HEK293 (cell line): ENCODE data around the gene SBK1.

ENCODE experiments used
- CTCF ChIA-PET: fragments of 350-600 bp; formaldehyde crosslinking; extraction: SDS; loops from one replicate; lab custom pipeline; 2021; ENCODE audit warnings: antibody characterized with exemption; lab: Yijun Ruan, JAX
- POLR2A ChIA-PET: fragments of 300-600 bp; formaldehyde crosslinking; extraction: SDS; loops from one replicate; lab custom pipeline; 2020; ENCODE audit warnings: antibody characterized with exemption, inconsistent platforms; lab: Yijun Ruan, JAX
- H3K27ac ChIP-seq: fragments of 200-500 bp; sonication (Bioruptor generic); 2 replicates; pipeline ENCODE4 v1.5.1; 2014; ENCODE audit warnings: low read depth, low read length, control low read depth, inconsistent platforms; ENCODE audit errors: extremely low read depth
- H3K36me3 ChIP-seq, 2 experiments: fragments of 200-500 bp in 1 of 2; sonication (Bioruptor generic) in 1 of 2; 1 replicate in 1 of 2; 2 replicates in 1 of 2; pipeline ENCODE4 v1.5.1; 2014 to 2017; ENCODE audit warnings: inconsistent platforms in 2 of 2, low read length in 2 of 2; ENCODE audit not compliant: control insufficient read depth in 2 of 2, insufficient read depth in 1 of 2
- H3K4me1 ChIP-seq: fragments of 200-500 bp; sonication (Bioruptor generic); 2 replicates; pipeline ENCODE4 v1.5.1; 2014; ENCODE audit warnings: mild to moderate bottlenecking, low read length, inconsistent platforms; ENCODE audit not compliant: control insufficient read depth, insufficient read depth
- H3K4me3 ChIP-seq: 2 replicates; pipeline ENCODE4 v1.5.1; 2011; ENCODE audit warnings: low read depth, mild to moderate bottlenecking, control low read depth, low read length, moderate library complexity
- H3K9me3 ChIP-seq: fragments of 200-500 bp; sonication (Bioruptor generic); 2 replicates; pipeline ENCODE4 v1.5.1; 2014; ENCODE audit warnings: low read depth, low read length, inconsistent platforms; ENCODE audit not compliant: control insufficient read depth, insufficient read depth
- CTCF ChIP-seq: fragments of 450-650 bp; formaldehyde crosslinking; IDR thresholded peaks from 2 replicates; pipeline ENCODE4 v1.5.1; 2016; ENCODE audit warnings: missing biosample characterization, missing genetic modification characterization
- GFI1B ChIP-seq: fragments of 450-650 bp; formaldehyde crosslinking; IDR thresholded peaks from 2 replicates; pipeline ENCODE4 v1.5.1; 2016; ENCODE audit warnings: missing biosample characterization, missing genetic modification characterization
- GLI4 ChIP-seq: fragments of 450-650 bp; formaldehyde crosslinking; IDR thresholded peaks from 2 replicates; pipeline ENCODE4 v1.5.1; 2016; ENCODE audit warnings: missing biosample characterization, missing genetic modification characterization
- INSM2 ChIP-seq: fragments of 450-650 bp; formaldehyde crosslinking; IDR thresholded peaks from 2 replicates; pipeline ENCODE4 v1.5.1; 2016; ENCODE audit warnings: missing biosample characterization, missing genetic modification characterization
- PRDM10 ChIP-seq: fragments of 450-650 bp; formaldehyde crosslinking; IDR thresholded peaks from 2 replicates; pipeline ENCODE4 v1.5.1; 2016; ENCODE audit warnings: missing biosample characterization, missing genetic modification characterization
- RBAK ChIP-seq: fragments of 450-650 bp; formaldehyde crosslinking; IDR thresholded peaks from 2 replicates; pipeline ENCODE4 v1.5.1; 2016; ENCODE audit warnings: missing biosample characterization, missing genetic modification characterization
- SP2 ChIP-seq: fragments of 450-650 bp; formaldehyde crosslinking; IDR thresholded peaks from 2 replicates; pipeline ENCODE4 v1.5.1; 2016; ENCODE audit warnings: missing biosample characterization, missing genetic modification characterization
- TCF7L2 ChIP-seq: IDR thresholded peaks from 2 replicates; pipeline ENCODE4 v1.6.1; 2011; ENCODE audit warnings: low read depth, mild to moderate bottlenecking, inconsistent platforms, low read length, moderate library complexity, borderline replicate concordance
- WT1 ChIP-seq: fragments of 450-650 bp; formaldehyde crosslinking; IDR thresholded peaks from 2 replicates; pipeline ENCODE4 v1.5.1; 2016; ENCODE audit warnings: missing biosample characterization, missing genetic modification characterization
- YY1 ChIP-seq: fragments of 450-650 bp; formaldehyde crosslinking; IDR thresholded peaks from 2 replicates; pipeline ENCODE4 v1.5.1; 2018; ENCODE audit warnings: missing biosample characterization, missing genetic modification characterization
- ZFHX2 ChIP-seq: fragments of 450-650 bp; formaldehyde crosslinking; conservative IDR thresholded peaks from 2 replicates; pipeline ENCODE4 v1.5.1; 2016; ENCODE audit warnings: missing biosample characterization, missing genetic modification characterization
- ZNF10 ChIP-seq: fragments of 450-650 bp; formaldehyde crosslinking; IDR thresholded peaks from 2 replicates; pipeline ENCODE4 v1.5.1; 2017; ENCODE audit warnings: missing biosample characterization, missing genetic modification characterization
- ZNF18 ChIP-seq: fragments of 450-650 bp; formaldehyde crosslinking; IDR thresholded peaks from 2 replicates; pipeline ENCODE4 v1.5.1; 2016; ENCODE audit warnings: missing biosample characterization, missing genetic modification characterization
- ZNF335 ChIP-seq: fragments of 450-650 bp; formaldehyde crosslinking; conservative IDR thresholded peaks from 2 replicates; pipeline ENCODE4 v1.5.1; 2016; ENCODE audit warnings: missing biosample characterization, missing genetic modification characterization
- ZNF394 ChIP-seq: fragments of 450-650 bp; formaldehyde crosslinking; IDR thresholded peaks from 2 replicates; pipeline ENCODE4 v1.5.1; 2016; ENCODE audit warnings: missing biosample characterization, missing genetic modification characterization, mild to moderate bottlenecking, moderate library complexity, borderline replicate concordance
- ZNF404 ChIP-seq: fragments of 450-650 bp; formaldehyde crosslinking; IDR thresholded peaks from 2 replicates; pipeline ENCODE4 v1.5.1; 2017; ENCODE audit warnings: missing biosample characterization, missing genetic modification characterization
- ZNF423 ChIP-seq: fragments of 450-650 bp; formaldehyde crosslinking; IDR thresholded peaks from 2 replicates; pipeline ENCODE4 v1.5.1; 2016; ENCODE audit warnings: missing biosample characterization, missing genetic modification characterization
- ZNF426 ChIP-seq: fragments of 450-650 bp; formaldehyde crosslinking; IDR thresholded peaks from 2 replicates; pipeline ENCODE4 v1.5.1; 2017; ENCODE audit warnings: missing biosample characterization, missing genetic modification characterization, mild to moderate bottlenecking, inconsistent platforms, moderate library complexity
- ZNF449 ChIP-seq: fragments of 450-650 bp; formaldehyde crosslinking; IDR thresholded peaks from 2 replicates; pipeline ENCODE4 v1.5.1; 2017; ENCODE audit warnings: missing biosample characterization, mild to moderate bottlenecking, missing genetic modification characterization, moderate library complexity
- ZNF510 ChIP-seq: fragments of 450-650 bp; formaldehyde crosslinking; IDR thresholded peaks from 2 replicates; pipeline ENCODE4 v1.5.1; 2018; ENCODE audit warnings: mild to moderate bottlenecking, missing genetic modification characterization, missing biosample characterization; ENCODE audit not compliant: insufficient replicate concordance
- ZNF548 ChIP-seq: fragments of 450-650 bp; formaldehyde crosslinking; IDR thresholded peaks from 2 replicates; pipeline ENCODE4 v1.5.1; 2016; ENCODE audit warnings: missing biosample characterization, missing genetic modification characterization
- ZNF549 ChIP-seq: fragments of 450-650 bp; IDR thresholded peaks from 2 replicates; pipeline ENCODE4 v1.5.1; 2018; ENCODE audit warnings: missing biosample characterization, missing genetic modification characterization, mild to moderate bottlenecking, inconsistent platforms, moderate library complexity
- ZNF654 ChIP-seq: fragments of 450-650 bp; formaldehyde crosslinking; IDR thresholded peaks from 2 replicates; pipeline ENCODE4 v1.5.1; 2016; ENCODE audit warnings: low read depth, missing biosample characterization, missing genetic modification characterization
- ZNF843 ChIP-seq: fragments of 450-650 bp; formaldehyde crosslinking; IDR thresholded peaks from 2 replicates; pipeline ENCODE4 v1.5.1; 2016; ENCODE audit warnings: missing biosample characterization, missing genetic modification characterization

Gene SBK1

GRCh38 chr16:28276301-28276700, 16.0 kb upstream of the SBK1 start:
- POLR2A ChIA-PET = no interaction called here

GRCh38 chr16:28277537-28278388, 14.6 kb upstream of the SBK1 start:
- no peak overlapping the region for H3K27ac ChIP-seq
- peak overlapping the region; percentile 46 for H3K4me3 ChIP-seq
- no peaks in the 10 kb centered on the region; a peak in 1 of 3 replicates for H3K36me3 ChIP-seq
- no peaks in the 10 kb centered on the region for H3K4me1 ChIP-seq
- no peaks in the 10 kb centered on the region for H3K9me3 ChIP-seq
- ChIA-PET POLR2A (interaction anchor here (0.7 to 1.0 kb wide), 2 partner anchors 13 to 14 kb away, joined by 3 read pairs; no protein-coding TSS in a partner anchor), CTCF (interaction anchor here (0.6 to 8.1 kb wide), 25 partner anchors 9 to 645 kb away, joined by 3 to 125 read pairs (median 4); no protein-coding TSS in a partner anchor)
- no peak for TF ChIP-seq GLI4 (tag by site-specific recombination)
- TF ChIP-seq CTCF = peak; percentile 96
- TF ChIP-seq YY1 (tag by site-specific recombination) = peak; percentile 62
- TF ChIP-seq ZNF654 (tag by site-specific recombination) = peak; percentile 98
- no peak for TF ChIP-seq ZFHX2 (tag by site-specific recombination)
- TF ChIP-seq ZNF843 (tag by site-specific recombination) = no peak
- TF ChIP-seq ZNF18 (tag by site-specific recombination) = peak; percentile 24; the same call in 1 of the 2 replicates
- TF ChIP-seq ZNF549 (tag by site-specific recombination) = no peak
- TF ChIP-seq ZNF423 (tag by site-specific recombination) = no peak
- no peak for TF ChIP-seq ZNF449 (tag by site-specific recombination)
- no peak for TF ChIP-seq ZNF10 (tag by site-specific recombination)
- peak; percentile 99 for TF ChIP-seq ZNF394 (tag by site-specific recombination)
- no peak for TF ChIP-seq ZNF404 (tag by site-specific recombination)
- TF ChIP-seq RBAK = no peak
- TF ChIP-seq ZNF335 (tag by site-specific recombination) = peak; percentile 97
- TF ChIP-seq INSM2 (tag by site-specific recombination) = no peak
- peak; percentile 64 for TF ChIP-seq SP2
- TF ChIP-seq WT1 = no peak
- TF ChIP-seq PRDM10 = peak; percentile 37; the same call in 1 of the 2 replicates
- no peak for TF ChIP-seq ZNF426 (tag by site-specific recombination)
- peak; percentile 62; the same call in 1 of the 2 replicates for TF ChIP-seq TCF7L2
- no peak for TF ChIP-seq ZNF548 (tag by site-specific recombination)

More at GRCh38 chr16:28276301-28276700, 16.0 kb upstream of the SBK1 start:
- no peaks in the 10 kb centered on the region for H3K4me1 ChIP-seq
- CTCF ChIA-PET = interaction anchor here (1.4 to 8.1 kb wide), 2 partner anchors 15 to 40 kb away, joined by 4 to 125 read pairs; no protein-coding TSS in a partner anchor
- no peak overlapping the region for H3K4me3 ChIP-seq
- H3K36me3 ChIP-seq = no peaks in the 10 kb centered on the region; a peak in 1 of 3 replicates
- H3K9me3 ChIP-seq = no peaks in the 10 kb centered on the region
- H3K27ac ChIP-seq = no peak overlapping the region
- TF ChIP-seq GFI1B = no peak
- no peak for TF ChIP-seq ZNF510 (tag by site-specific recombination)
- no peak for TF ChIP-seq ZNF404 (tag by site-specific recombination)
- TF ChIP-seq ZNF426 (tag by site-specific recombination) = peak; percentile 19
- TF ChIP-seq, all 188 proteins: peak for 1
